ENCODE data around the gene KRT75.

KRT75 gene

DNA sequence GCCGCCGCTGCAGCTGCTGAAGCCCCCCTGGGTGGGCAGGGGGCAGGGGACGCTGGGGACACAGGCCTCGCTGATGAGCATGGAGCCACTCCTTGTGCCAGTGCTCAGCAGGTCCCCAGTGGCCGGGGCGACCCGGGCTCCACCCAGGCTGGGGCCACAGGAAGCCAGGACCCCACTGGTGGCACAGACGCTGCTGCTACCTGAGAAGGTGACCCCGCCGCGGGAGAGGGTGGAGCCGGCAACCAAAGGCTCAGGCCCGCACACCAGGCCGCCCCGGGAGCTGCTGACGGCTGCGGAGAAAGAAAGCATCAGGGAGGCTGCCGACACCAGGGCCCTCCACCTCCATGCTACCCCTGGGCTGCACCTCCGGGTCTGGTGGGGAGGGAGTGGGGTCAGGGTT is 56.1 kb downstream of the KRT75 start:
- Histone ChIP-seq H3K79me1 (ENCODE audit: low read length) (no peaks in the 10 kb centered on the region), H3K56ac (ENCODE audit: low read length) (no peak overlapping the region), H3K4ac (ENCODE audit: low read depth, low read length) (no peak overlapping the region), H3K27me3 (ENCODE audit: insufficient read depth, low read length, poor library complexity) (no peaks in the 10 kb centered on the region), H3K79me2 (ENCODE audit: control insufficient read depth, insufficient read depth, low read length) (no peaks in the 10 kb centered on the region), H2BK120ac (ENCODE audit: low read depth, low read length) (no peak overlapping the region), H4K8ac (ENCODE audit: low read depth, low read length) (no peak overlapping the region), H2BK15ac (replicated peaks; ENCODE audit: low read depth) (no peak overlapping the region), H2AK5ac (ENCODE audit: low read length) (no peak overlapping the region), H3K4me1 (ENCODE audit: control insufficient read depth, low read depth, low read length) (no peaks in the 10 kb centered on the region), H3K36me3 (ENCODE audit: control insufficient read depth, insufficient read depth, low read length) (no peaks in the 10 kb centered on the region), H3K9ac (ENCODE audit: low read length) (no peak overlapping the region), H3K4me3 (ENCODE audit: low read length) (no peak overlapping the region), H3K4me2 (ENCODE audit: low read length) (no peak overlapping the region), H3K27ac (ENCODE audit: low read depth, low read length) (no peak overlapping the region), H3K23ac (ENCODE audit: low read length) (no peak overlapping the region), H3K18ac (ENCODE audit: low read length) (no peak overlapping the region), H4K5ac (ENCODE audit: low read length) (no peak overlapping the region), H2BK5ac (ENCODE audit: low read length) (no peak overlapping the region)
- no CpG with 5 or more reads among the region's 19 CpGs for WGBS (ENCODE audit: extremely low coverage, insufficient coverage, low lambda C conversion rate)
- DNase-seq = no peak

DNA sequence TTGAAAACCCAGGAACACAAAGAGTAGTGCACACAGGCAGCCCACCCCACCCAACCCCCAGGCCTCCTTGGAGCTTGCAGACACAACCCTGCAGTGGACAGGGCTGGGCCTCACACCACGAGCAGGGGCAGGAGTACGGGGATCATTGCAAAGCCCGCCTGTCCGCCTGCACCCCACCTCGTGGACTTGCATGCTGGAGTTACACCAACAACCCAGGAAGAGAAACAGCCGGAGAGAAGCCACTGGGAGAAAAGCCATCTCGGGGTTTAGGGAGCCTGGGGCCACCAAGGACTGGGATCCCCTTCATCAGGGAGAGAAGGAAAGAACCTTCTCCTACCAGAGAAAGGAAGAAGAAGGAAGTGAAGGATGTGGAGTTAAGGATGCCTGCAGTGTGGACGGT is 56.9 kb downstream of the KRT75 start:
- no peak overlapping the region for H3K18ac ChIP-seq (ENCODE audit: low read length)
- no peak overlapping the region for H3K4ac ChIP-seq (ENCODE audit: low read depth, low read length)
- no peak overlapping the region for H2BK5ac ChIP-seq (ENCODE audit: low read length)
- no peaks in the 10 kb centered on the region for H3K79me2 ChIP-seq (ENCODE audit: control insufficient read depth, insufficient read depth, low read length)
- no peak overlapping the region for H3K4me3 ChIP-seq (ENCODE audit: low read length)
- no peak overlapping the region for H3K23ac ChIP-seq (ENCODE audit: low read length)
- H3K56ac ChIP-seq (ENCODE audit: low read length) = no peak overlapping the region
- WGBS (ENCODE audit: extremely low coverage, insufficient coverage, low lambda C conversion rate) = no CpG with 5 or more reads among the region's 8 CpGs
- H3K9ac ChIP-seq (ENCODE audit: low read length) = no peak overlapping the region
- no peak overlapping the region for H2BK120ac ChIP-seq (ENCODE audit: low read depth, low read length)
- H3K27ac ChIP-seq (ENCODE audit: low read depth, low read length) = no peak overlapping the region
- no peak overlapping the region for H3K4me2 ChIP-seq (ENCODE audit: low read length)
- H2BK15ac ChIP-seq (replicated peaks; ENCODE audit: low read depth) = no peak overlapping the region
- no peaks in the 10 kb centered on the region for H3K36me3 ChIP-seq (ENCODE audit: control insufficient read depth, insufficient read depth, low read length)
- H2AK5ac ChIP-seq (ENCODE audit: low read length) = no peak overlapping the region
- H4K5ac ChIP-seq (ENCODE audit: low read length) = no peak overlapping the region
- H3K79me1 ChIP-seq (ENCODE audit: low read length) = no peaks in the 10 kb centered on the region
- no peak overlapping the region for H4K8ac ChIP-seq (ENCODE audit: low read depth, low read length)
- H3K4me1 ChIP-seq (ENCODE audit: control insufficient read depth, low read depth, low read length) = no peaks in the 10 kb centered on the region
- no peaks in the 10 kb centered on the region for H3K27me3 ChIP-seq (ENCODE audit: insufficient read depth, low read length, poor library complexity)
- DNase-seq = no peak

Data from mesendoderm (in vitro differentiated cells).